NCI-H2227 treated with DMSO at 0.1 percent for 48 hours (cell line): Measurements from ENCODE around the gene MGMT.

Source experiments
- DNase-seq: peaks from one replicate; lab custom pipeline; 2025; lab: John Stamatoyannopoulos, UW

The MGMT gene

DNA sequence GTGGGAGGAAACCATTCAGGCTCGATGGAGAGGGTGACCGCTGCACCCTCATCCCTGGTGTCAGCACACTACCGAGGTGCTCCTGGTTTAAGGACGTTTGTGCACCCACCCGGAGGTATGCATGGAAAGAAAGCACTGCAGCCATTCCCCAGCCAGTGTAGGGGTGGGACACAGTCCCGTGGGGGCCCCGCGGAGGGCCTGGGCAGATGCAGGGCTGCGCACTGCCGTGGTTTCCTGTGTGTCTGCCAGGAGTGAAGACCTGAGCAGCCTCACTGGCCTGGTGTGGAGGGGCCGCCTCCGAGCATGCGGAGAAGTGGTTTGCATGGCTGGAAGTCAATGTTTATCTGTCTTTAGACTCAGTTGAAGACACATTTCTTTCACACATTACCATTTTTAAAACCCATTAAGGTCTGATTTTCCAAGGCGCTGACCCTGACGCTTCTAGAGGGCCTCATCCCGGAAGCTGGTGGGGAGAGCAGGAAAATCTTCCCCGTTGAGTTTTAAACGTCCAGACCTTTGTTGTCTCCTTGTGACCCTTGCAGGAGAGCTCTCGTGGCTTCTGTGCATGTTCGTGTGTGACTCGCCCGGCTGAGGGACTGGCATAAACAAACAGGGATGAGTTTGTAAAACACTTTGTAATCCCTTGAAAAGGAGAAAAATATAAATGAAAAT lies 188.1 kb downstream of the MGMT start:
- DNase-seq: no peak

GRCh38 chr10:129655679-129656031 lies 188.6 kb downstream of the MGMT start:
- no peak for DNase-seq

DNA sequence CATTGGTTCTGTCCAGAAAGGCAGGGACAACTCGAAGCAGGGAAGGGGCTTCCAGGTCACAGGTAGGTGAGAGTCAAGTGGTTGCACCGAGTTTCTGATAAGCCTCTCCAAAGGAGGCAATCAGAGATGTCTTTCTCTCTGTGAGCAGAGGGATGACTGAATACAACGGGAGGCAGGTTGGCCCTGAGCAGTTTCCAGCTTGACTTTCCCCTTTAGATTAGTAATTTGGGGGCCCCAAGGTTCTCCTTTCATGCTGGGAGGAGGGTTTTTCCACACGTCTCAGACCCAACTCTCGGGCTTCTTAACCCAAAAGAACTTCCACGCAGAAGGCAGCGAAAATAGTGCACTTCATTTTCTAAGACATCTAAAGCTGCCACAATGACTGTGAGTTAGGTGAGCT lies 189.6 kb downstream of the MGMT start:
- no peak for DNase-seq

- DNase-seq: no peak
These were observed 190.4 kb downstream of the MGMT start for GRCh38 chr10:129657297-129658017.

DNA sequence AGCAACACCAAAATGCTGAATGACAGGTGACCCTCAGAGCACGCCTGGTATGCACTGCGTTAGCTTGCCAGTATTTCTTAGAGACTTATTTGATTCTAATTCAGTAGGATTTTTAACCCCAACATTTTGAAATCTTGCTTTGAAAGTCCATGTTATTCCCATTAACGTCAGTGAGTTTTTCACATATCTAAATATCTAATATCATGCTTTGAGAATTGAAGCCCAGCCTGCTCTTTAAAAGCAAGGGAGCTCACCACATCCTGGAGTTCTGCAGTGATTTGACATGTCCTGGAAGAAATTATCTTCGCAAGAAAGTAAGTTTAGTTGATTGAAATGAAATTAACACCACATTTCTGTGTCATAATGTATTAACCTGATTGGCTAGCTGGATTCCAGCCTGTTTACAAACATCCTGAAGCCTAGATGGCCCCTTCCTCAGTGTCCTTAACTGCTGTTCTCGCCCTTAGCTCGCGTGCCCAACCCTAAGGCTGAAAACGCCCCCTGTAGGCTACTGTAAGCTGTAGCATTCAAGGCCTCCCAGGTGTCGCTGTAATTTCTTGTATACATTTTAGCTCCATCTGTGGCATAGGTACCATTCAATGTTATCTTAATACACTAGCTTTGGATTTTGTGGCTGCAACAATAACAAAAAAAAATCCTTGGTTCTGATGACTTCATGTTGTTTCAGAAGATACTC lies 191.5 kb downstream of the MGMT start:
- no peak for DNase-seq

DNA sequence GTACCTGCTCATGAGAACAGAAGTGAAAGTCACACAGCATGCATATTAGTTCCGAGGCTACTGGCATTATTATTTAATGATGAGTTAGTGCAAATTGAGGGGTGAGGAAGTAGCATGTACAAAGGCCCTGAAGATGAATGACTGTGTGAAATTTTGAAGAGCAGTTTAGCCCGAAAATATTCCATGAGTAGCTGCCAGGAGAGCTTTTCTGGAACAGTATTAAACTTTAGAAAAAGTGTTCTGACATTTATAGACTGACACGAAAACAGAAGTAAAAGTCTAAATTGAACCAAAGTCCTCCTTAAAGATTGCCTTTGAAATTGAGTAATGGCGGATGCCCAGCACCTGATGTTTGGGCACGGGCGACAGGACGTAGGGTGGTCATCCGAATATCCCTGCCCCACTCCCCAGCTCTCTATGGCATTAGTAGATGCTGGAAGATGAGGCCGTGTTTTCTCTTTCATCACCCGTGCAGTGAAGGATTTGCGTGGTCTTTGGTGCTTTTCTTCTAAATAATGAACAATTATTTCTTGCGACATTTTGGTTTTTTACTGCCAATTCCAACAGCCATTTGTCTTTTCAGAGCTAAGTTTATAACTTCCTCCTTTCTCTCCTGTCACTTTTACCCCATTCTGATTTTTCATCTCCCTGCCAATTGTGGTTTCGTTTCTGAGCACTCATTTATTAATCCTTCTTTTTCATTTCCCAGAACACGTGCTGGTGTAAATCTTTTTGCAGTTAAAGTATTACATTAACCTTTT lies 192.6 kb downstream of the MGMT start:
- DNase-seq: no peak

DNA sequence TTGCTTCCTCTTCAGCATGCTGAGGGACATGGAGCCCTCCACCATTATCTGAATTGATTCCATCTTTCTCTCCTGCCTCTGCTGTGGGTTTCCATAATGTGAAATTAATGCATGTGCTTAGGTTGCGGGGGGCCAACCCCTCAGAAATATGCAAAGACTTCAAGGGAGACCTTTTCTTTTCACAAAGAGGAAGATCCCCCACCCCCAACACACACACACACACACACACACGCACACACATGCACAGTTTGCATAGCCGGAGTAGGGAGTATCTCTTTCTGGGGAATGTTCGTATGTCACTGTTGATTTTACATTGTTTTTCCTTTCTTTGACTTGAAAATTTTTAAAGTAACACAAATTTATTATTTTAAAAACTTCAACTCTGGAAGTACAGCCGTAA lies 193.5 kb downstream of the MGMT start:
- DNase-seq: no peak

- no peak for DNase-seq
These were observed 195.4 kb downstream of the MGMT start for GRCh38 chr10:129662426-129662825.

DNA sequence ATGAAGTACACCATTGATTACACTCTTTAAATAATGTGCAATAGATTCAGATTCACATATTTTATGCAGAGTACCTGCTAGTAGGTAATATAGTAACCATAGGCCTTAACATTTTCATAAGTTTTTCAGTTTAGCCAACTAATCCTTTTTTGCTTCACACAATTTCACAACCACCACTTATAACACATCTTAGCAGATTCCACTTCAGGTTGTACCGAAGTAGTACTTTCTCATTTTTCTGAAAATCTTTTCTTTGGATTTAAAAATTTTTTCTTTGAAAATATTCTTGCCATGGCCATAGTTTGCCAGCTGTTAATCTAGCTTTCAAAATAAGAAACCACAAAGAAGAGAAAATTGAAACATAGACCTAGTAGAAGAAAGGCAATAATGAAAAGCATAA lies 203.1 kb downstream of the MGMT start:
- DNase-seq: no peak

GRCh38 chr10:129673292-129673691 lies 206.3 kb downstream of the MGMT start:
- no peak for DNase-seq

DNA sequence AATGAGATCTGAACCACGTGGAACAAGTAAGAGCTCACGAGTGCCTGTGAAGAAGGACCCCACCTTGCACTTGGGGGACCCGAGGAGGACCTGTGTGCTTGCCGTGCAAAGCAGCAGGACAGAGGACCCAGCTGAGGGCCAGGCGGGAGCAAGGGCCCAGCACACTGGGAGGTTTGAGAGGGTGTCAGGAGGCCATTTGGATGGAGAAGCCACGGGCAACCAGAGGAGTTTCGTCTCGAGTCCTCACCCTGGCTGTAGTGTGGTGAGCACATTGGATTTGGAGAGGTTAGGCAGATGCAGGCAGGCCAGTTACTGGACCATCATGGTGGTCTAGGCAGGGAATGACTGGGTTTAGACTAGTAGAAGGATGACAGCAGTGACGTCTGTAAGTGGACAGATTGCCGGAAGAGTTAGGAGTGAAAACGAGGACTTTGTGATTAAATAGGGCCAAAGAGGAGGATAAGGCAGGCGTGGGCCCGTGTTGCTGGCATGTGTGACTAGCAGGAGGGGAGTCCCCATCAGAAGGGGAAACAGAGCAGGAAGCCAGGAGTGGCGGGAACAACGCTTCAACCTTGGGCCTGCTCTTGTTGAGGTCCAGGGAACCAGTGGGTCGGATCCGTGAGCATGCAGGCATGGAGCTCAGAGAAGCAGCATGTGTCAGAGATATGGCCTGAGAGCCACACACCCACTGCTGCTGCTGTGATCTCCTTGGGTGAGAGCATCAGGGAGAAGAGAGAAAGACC lies 208.2 kb downstream of the MGMT start:
- DNase-seq: no peak

DNA sequence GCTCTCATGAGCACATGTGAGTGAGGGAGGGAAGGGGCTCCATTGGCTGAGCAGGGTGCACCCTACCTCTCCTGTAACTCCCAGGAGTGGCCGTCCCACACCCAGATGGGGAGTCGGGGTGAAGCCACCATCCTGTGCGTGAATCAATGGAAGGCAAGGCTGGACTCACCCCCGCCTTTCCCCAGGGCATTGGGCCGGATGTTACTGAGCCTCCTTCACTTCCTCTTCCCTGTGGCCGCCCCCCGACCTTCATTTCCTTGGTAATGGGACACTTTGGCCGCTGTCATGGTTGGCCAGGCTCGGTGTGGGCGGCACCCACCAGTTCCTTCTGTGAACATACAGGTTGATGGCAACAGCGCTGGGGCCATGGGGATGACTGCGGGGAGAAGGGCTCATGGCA lies 209.0 kb downstream of the MGMT start:
- DNase-seq: no peak

- DNase-seq: no peak
These were observed 210.4 kb downstream of the MGMT start for GRCh38 chr10:129677377-129677927.

DNA sequence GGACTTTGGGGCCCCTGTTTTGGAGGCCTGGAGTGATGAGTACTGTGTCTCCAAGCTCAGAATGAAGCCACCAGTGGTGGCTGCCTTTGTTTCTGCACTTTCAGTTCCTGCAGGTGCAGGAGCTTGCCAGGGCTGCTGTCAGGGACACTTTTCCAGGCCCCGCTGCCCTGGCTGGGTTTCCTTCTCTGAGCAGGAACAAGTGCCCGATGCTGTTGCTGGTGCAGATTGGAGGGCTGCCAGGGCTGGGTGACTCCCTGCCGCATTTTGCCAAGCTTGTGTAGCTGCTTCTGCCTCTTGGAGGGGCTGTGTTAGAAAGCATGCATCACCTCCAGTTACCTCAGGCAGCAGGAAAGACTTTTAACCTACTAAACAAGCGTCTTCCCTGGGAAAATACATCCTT lies 211.1 kb downstream of the MGMT start:
- DNase-seq: no peak

- no peak for DNase-seq
These were observed 212.2 kb downstream of the MGMT start for GRCh38 chr10:129679207-129679606.

- DNase-seq: no peak
These were observed 213.8 kb downstream of the MGMT start for GRCh38 chr10:129680661-129681344.

GRCh38 chr10:129681856-129682255 lies 214.8 kb downstream of the MGMT start:
- no peak for DNase-seq

- no peak for DNase-seq
These were observed 216.5 kb downstream of the MGMT start for GRCh38 chr10:129683519-129683918.

DNA sequence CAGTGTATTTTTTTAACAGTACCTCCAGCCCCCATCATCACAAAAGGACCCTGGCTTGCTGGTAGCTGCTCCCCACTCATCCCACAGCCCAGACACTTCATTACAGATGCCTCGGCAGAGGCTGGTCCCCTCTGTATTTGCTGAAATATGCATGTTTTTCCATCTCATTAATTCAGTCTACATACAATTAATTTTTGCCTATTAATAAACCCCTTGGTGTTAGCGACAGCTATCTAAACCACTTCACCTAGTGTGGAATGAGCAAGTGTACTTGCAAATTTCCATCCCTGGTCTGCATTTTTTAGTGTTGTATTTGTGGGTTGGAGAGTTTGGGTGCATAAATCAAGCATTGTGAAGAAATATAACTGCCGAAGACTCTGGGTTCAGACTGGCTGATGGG lies 216.9 kb downstream of the MGMT start:
- no peak for DNase-seq

- no peak for DNase-seq
These were observed 218.2 kb downstream of the MGMT start for GRCh38 chr10:129685271-129685670.

- DNase-seq: no peak
These were observed 222.6 kb downstream of the MGMT start for GRCh38 chr10:129689671-129690071.
